Nephron progenitor cell (in vitro differentiated cells): ENCODE results near the gene MYH7.
"Not testable (repeated sequence)": the region's sequence is repeated elsewhere in the genome, so short reads cannot be mapped to it uniquely, and the experiment has no call there.

Source experiments
- DNase-seq: peaks from one replicate; pipeline ENCODE4 v3.0.0; 2021
- H3K27ac Mint-ChIP-seq: 2 replicates; pipeline ENCODE4 v1.8.0; 2021; ENCODE audit warnings: mild to moderate bottlenecking, moderate library complexity, mixed read lengths
- H3K27me3 Mint-ChIP-seq: 2 replicates; pipeline ENCODE4 v1.8.0; 2021; ENCODE audit warnings: mild to moderate bottlenecking, low read depth, mixed read lengths; ENCODE audit not compliant: poor library complexity
- H3K36me3 Mint-ChIP-seq: 2 replicates; pipeline ENCODE4 v1.8.0; 2021; ENCODE audit warnings: low read depth, mixed read lengths
- H3K4me1 Mint-ChIP-seq: 2 replicates; pipeline ENCODE4 v1.8.0; 2021; ENCODE audit warnings: mixed read lengths
- H3K4me3 Mint-ChIP-seq: 2 replicates; pipeline ENCODE4 v1.8.0; 2021; ENCODE audit warnings: mild to moderate bottlenecking, moderate library complexity, mixed read lengths
- H3K9me3 Mint-ChIP-seq: 2 replicates; pipeline ENCODE4 v1.8.0; 2021; ENCODE audit warnings: mild to moderate bottlenecking, moderate library complexity, mixed read lengths
- TF ChIP-seq, protein P1 (sequence below): fragments of 200-600 bp; sonication (generic); IDR thresholded peaks from 2 replicates; pipeline ENCODE4 v1.5.0; 2021; ENCODE audit warnings: antibody characterized with exemption

MYH7 gene

DNA sequence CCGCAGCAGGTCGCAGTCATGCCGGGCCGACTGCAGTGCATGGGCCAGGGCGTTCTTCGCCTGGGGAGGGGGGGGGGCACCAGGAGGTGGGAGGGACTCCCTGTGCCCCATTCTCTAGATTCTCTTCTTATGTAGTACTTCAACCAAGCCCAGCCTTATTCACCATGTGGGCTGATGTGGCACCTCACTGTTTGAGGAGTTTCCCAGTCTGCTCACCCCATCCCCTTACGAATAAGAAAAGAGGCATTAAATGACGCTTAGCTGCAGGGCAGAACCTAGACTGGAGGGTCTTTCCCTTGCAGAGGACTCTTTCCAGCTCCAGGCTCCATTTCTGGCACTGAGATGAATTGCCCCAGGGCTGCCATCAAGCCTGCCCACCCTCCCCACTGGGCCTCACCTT, 46.5 kb downstream of the MYH7 start:
- H3K9me3 Mint-ChIP-seq: no peaks in the 10 kb centered on the region
- no peak overlapping the region for H3K27ac Mint-ChIP-seq
- no peak for DNase-seq
- H3K27me3 Mint-ChIP-seq: peaks cover 4% of the 10 kb centered on the region
- H3K36me3 Mint-ChIP-seq: no peaks in the 10 kb centered on the region
- TF ChIP-seq, protein P1, sequence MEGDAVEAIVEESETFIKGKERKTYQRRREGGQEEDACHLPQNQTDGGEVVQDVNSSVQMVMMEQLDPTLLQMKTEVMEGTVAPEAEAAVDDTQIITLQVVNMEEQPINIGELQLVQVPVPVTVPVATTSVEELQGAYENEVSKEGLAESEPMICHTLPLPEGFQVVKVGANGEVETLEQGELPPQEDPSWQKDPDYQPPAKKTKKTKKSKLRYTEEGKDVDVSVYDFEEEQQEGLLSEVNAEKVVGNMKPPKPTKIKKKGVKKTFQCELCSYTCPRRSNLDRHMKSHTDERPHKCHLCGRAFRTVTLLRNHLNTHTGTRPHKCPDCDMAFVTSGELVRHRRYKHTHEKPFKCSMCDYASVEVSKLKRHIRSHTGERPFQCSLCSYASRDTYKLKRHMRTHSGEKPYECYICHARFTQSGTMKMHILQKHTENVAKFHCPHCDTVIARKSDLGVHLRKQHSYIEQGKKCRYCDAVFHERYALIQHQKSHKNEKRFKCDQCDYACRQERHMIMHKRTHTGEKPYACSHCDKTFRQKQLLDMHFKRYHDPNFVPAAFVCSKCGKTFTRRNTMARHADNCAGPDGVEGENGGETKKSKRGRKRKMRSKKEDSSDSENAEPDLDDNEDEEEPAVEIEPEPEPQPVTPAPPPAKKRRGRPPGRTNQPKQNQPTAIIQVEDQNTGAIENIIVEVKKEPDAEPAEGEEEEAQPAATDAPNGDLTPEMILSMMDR: no peak
- no peak overlapping the region for H3K4me3 Mint-ChIP-seq
- peaks cover 32% of the 10 kb centered on the region for H3K4me1 Mint-ChIP-seq

DNA sequence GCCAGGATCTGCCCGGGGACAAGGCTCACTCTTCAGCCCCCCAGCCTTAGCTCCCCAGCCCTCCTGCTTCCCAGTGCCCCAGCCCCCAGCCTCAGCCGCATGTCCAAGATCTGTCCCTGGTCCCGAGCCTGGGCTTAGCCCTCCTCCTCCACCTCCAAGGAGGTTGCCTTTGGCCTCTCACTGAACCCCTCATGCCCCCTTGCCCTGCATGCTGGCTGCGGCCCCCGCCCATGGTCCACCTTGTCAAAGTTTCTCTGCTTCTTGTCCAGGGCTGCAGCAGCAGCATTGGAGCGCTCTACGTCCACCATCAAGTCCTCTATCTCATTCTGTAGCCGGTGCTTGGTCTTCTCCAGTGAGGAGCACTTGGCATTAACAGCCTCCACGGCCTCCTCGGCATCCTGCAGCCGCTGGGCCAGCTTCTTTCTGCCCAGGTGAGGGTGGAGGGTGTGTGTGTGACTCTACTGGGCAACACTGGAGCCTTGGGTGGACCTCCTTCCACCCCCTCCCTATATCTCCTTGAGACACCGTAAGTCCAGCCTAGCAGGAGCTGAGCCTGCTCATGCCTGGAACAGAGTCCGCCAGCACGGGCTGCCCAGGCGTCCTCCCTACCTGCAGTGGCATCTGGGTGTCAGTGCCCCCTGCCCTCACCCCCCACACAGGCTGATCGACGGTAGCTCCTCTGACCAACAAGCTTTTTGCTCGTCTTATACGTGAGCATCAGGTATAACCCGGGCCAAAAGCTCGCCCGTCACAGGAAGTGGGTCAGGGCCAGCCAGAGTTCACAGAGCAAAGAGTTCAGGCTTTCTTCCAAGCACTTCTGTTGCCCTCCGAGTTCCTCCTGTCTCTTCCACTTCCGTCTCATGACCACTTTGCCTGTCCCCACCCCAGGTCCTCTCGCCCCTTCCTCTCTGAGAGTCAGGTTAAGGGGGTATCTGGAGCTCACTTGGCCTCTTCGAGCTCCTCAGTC, 47.3 kb downstream of the MYH7 start:
- peak overlapping the region; percentile 42 for H3K27ac Mint-ChIP-seq
- TF ChIP-seq, protein P1: no peak
- H3K27me3 Mint-ChIP-seq: peaks cover 6% of the 10 kb centered on the region
- H3K36me3 Mint-ChIP-seq: no peaks in the 10 kb centered on the region
- no peak for DNase-seq
- H3K4me3 Mint-ChIP-seq: no peak overlapping the region
- H3K9me3 Mint-ChIP-seq: no peaks in the 10 kb centered on the region
- H3K4me1 Mint-ChIP-seq: peaks cover 40% of the 10 kb centered on the region

DNA sequence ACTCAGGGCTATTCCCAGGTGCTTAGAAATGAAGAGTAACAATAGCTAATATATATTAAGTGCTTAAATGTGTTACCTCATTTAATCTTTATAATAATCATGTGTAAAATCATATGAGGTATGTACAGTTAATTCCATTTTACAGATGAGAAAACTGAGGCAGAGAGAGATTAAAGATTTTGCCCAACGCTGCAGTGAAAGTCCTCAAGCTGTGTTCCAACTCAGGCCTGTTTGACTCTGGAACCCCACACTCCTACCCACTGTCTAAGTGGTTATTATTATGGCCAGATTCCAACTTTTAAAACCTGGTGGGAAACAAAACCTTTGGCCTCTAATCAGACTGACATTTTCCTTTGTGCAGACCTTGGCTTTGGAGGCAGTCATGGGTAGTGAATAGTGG, 48.5 kb downstream of the MYH7 start:
- no peaks in the 10 kb centered on the region for H3K9me3 Mint-ChIP-seq
- H3K27ac Mint-ChIP-seq: no peak overlapping the region
- H3K36me3 Mint-ChIP-seq: no peaks in the 10 kb centered on the region
- H3K27me3 Mint-ChIP-seq: peaks cover 11% of the 10 kb centered on the region
- peaks cover 41% of the 10 kb centered on the region for H3K4me1 Mint-ChIP-seq
- H3K4me3 Mint-ChIP-seq: no peak overlapping the region
- TF ChIP-seq, protein P1: no peak
- DNase-seq: no peak

DNA sequence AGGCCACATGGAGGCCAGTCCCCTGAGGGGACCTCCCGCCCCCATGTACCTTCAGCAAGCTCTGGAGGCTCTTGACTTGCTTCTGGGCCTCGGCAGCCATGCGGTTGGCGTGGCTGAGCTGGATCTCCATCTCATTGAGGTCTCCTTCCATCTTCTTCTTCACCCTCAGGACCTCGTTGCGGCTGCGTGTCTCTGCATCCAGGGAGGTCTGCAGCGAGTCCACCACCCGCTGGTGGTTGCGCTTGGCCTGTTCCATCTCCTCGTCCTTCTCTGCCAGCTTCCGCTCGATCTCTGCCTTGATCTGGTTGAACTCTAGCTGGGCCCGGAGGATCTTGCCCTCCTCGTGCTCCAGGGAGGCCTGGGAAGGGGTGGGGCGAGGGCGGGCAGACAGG, 49.2 kb downstream of the MYH7 start:
- not testable (repeated sequence) for H3K27ac Mint-ChIP-seq, DNase-seq, H3K9me3 Mint-ChIP-seq, H3K36me3 Mint-ChIP-seq
- H3K4me3 Mint-ChIP-seq: peak overlapping the region; percentile 47
- peaks cover 11% of the 10 kb centered on the region for H3K27me3 Mint-ChIP-seq
- H3K4me1 Mint-ChIP-seq: peaks cover 46% of the 10 kb centered on the region

DNA sequence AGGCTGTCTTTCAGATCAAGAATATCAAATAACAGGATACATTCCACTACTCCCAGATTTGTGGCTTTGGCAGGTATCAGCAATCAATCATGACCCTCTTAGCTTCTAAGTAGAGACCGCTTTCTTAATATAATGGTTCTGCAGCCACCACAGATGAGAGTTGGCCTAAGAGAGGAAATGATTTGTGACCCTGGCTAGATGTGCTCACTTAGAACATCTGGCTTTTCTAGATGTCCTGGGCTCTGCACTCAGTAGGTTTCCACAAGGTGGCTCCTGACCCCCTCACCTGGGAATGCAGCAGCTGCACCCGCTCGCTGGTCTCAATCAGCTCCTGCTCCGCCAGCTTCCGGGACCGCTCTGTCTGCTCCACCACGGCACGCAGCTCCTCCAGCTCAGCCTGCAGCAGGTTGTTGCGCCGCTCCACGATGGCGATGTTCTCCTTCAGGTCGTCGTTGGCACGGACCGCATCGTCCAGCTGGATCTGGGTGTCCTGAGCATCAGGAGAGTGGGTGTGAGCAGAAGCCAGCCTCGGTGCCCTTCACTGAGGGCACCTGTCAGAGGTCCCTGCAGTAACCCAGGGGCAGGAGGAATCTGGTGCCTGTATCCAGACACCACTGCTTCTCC, 49.7 kb downstream of the MYH7 start:
- H3K27ac Mint-ChIP-seq: no peak overlapping the region

DNA sequence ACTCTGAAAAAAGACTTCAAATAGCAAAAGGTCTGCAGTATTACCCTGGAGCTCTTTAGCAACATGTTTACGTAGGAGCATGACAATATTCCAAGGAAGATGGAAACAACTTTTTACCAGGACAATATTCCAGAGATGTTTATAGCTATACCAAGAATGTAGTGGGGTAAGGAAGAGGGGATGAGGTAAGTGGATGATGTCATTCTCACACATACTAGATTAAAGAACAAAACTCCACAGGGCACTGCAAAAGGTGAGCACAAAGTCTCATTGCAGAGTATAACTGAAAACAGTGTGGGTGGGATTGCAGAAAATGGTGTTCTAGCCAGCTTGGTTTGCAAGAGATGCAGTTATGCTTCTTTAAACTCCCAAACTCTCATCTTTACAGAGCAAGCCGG, 50.2 kb downstream of the MYH7 start:
- no peak overlapping the region for H3K27ac Mint-ChIP-seq
- H3K4me1 Mint-ChIP-seq: peaks cover 46% of the 10 kb centered on the region
- TF ChIP-seq, protein P1: no peak
- H3K27me3 Mint-ChIP-seq: peaks cover 15% of the 10 kb centered on the region
- no peak for DNase-seq
- no peaks in the 10 kb centered on the region for H3K9me3 Mint-ChIP-seq
- H3K36me3 Mint-ChIP-seq: no peaks in the 10 kb centered on the region
- no peak overlapping the region for H3K4me3 Mint-ChIP-seq

More for the DNA sequence above, 49.7 kb downstream of the MYH7 start:
- Mint-ChIP-seq H3K27me3 (peaks cover 13% of the 10 kb centered on the region), H3K4me3 (no peak overlapping the region), H3K4me1 (peaks cover 46% of the 10 kb centered on the region), H3K9me3 (no peaks in the 10 kb centered on the region), H3K36me3 (no peaks in the 10 kb centered on the region)
- DNase-seq: no peak
- TF ChIP-seq, protein P1: no peak
